ENCODE measurements around the gene LSM12. TPM values are rescaled to one million over a fixed set of nuclear protein-coding genes. Genes with fewer than 3 reads are reported as not detected.

Gene LSM12
- total RNA-seq, 1 donor from 2014 or later, result 69.6 TPM

GRCh38 chr17:44094701-44095387, 28.4 kb upstream of the LSM12 start:
- no peaks in the 10 kb centered on the region for H3K36me3 ChIP-seq
- no peaks in the 10 kb centered on the region for H4K20me1 ChIP-seq (ENCODE audit: low read depth)
- peaks cover 36% of the 10 kb centered on the region for H3F3A ChIP-seq (ENCODE audit: low read depth)
- Mint-ChIP-seq H3K4me3 (peak overlapping the region; percentile 85), H3K4me1 (peaks cover 36% of the 10 kb centered on the region), H3K27ac (peak overlapping the region; percentile 100), H3K27me3 (ENCODE audit: insufficient read depth, low read depth) (peaks cover 5% of the 10 kb centered on the region), H3K9me3 (no peaks in the 10 kb centered on the region), H3K36me3 (peaks cover 2% of the 10 kb centered on the region)
- H3K79me2 ChIP-seq (ENCODE audit: low read depth), result peaks cover 7% of the 10 kb centered on the region
- peak overlapping the region; percentile 90 for H3K27ac ChIP-seq
- TF ChIP-seq EZH2phosphoT487 (IDR thresholded peaks at IDR 0.05), result no peak
- no peak overlapping the region for H2AFZ ChIP-seq (replicated peaks)
- peaks cover 17% of the 10 kb centered on the region for H3K4me1 ChIP-seq
- H3K4me2 ChIP-seq, result peak overlapping the region; percentile 81
- H3K4me3 ChIP-seq, result peak overlapping the region; percentile 48
- no peak overlapping the region for H3K9ac ChIP-seq
- H3K27me3 ChIP-seq, result no peaks in the 10 kb centered on the region
- H3K9me3 ChIP-seq (ENCODE audit: low read depth), result no peaks in the 10 kb centered on the region
- no peak for DNase-seq (ENCODE audit: low spot score)

- Histone ChIP-seq H3K4me3 (no peak overlapping the region), H3K79me2 (ENCODE audit: low read depth) (peaks cover 7% of the 10 kb centered on the region), H2AFZ (replicated peaks) (no peak overlapping the region), H3K4me1 (peaks cover 17% of the 10 kb centered on the region), H4K20me1 (ENCODE audit: low read depth) (no peaks in the 10 kb centered on the region), H3K9ac (no peak overlapping the region), H3K4me2 (no peak overlapping the region), H3F3A (ENCODE audit: low read depth) (peaks cover 36% of the 10 kb centered on the region), H3K27me3 (no peaks in the 10 kb centered on the region), H3K27ac (no peak overlapping the region), H3K9me3 (ENCODE audit: low read depth) (no peaks in the 10 kb centered on the region), H3K36me3 (no peaks in the 10 kb centered on the region)
- H3K4me3 Mint-ChIP-seq, result no peak overlapping the region
- no peaks in the 10 kb centered on the region for H3K9me3 Mint-ChIP-seq
- peaks cover 7% of the 10 kb centered on the region for H3K36me3 Mint-ChIP-seq
- TF ChIP-seq CTCF (IDR thresholded peaks at IDR 0.05) (no peak), EZH2phosphoT487 (IDR thresholded peaks at IDR 0.05) (no peak), EZH2 (IDR thresholded peaks at IDR 0.05) (no peak)
- DNase-seq (ENCODE audit: low spot score), result no peak
- peaks cover 41% of the 10 kb centered on the region for H3K4me1 Mint-ChIP-seq
- peak overlapping the region; percentile 60 for H3K27ac Mint-ChIP-seq
- peaks cover 5% of the 10 kb centered on the region for H3K27me3 Mint-ChIP-seq (ENCODE audit: insufficient read depth, low read depth)
Observed at GRCh38 chr17:44093231-44093900, 26.9 kb upstream of the LSM12 start.

GRCh38 chr17:44092051-44092450, 25.6 kb upstream of the LSM12 start:
- no peak for TF ChIP-seq EZH2phosphoT487 (IDR thresholded peaks at IDR 0.05)
- no peak for TF ChIP-seq EZH2 (IDR thresholded peaks at IDR 0.05)
- no peak for TF ChIP-seq CTCF (IDR thresholded peaks at IDR 0.05)
- Histone ChIP-seq H4K20me1 (ENCODE audit: low read depth) (no peaks in the 10 kb centered on the region), H3K4me2 (no peak overlapping the region), H2AFZ (replicated peaks) (no peak overlapping the region), H3K4me3 (no peak overlapping the region), H3K27ac (no peak overlapping the region), H3K27me3 (no peaks in the 10 kb centered on the region), H3K9me3 (ENCODE audit: low read depth) (no peaks in the 10 kb centered on the region), H3K36me3 (no peaks in the 10 kb centered on the region), H3K4me1 (peaks cover 26% of the 10 kb centered on the region), H3K9ac (no peak overlapping the region), H3F3A (ENCODE audit: low read depth) (peaks cover 36% of the 10 kb centered on the region), H3K79me2 (ENCODE audit: low read depth) (peaks cover 7% of the 10 kb centered on the region)
- H3K4me1 Mint-ChIP-seq, result peaks cover 52% of the 10 kb centered on the region
- DNase-seq (ENCODE audit: low spot score), result no peak
- H3K9me3 Mint-ChIP-seq, result no peaks in the 10 kb centered on the region
- no peak overlapping the region for H3K4me3 Mint-ChIP-seq
- H3K27ac Mint-ChIP-seq, result peak overlapping the region; percentile 29
- peaks cover 7% of the 10 kb centered on the region for H3K36me3 Mint-ChIP-seq
- H3K27me3 Mint-ChIP-seq (ENCODE audit: insufficient read depth, low read depth), result peaks cover 5% of the 10 kb centered on the region

Data from neural progenitor cell (in vitro differentiated cells).